GM12892 (cell line): Measurements from ENCODE around the gene DEFB131B.
"Not testable (repeated sequence)": the region's sequence is repeated elsewhere in the genome, so short reads cannot be mapped to it uniquely, and the experiment has no call there.

Experiments
- POLR2A ChIP-seq: IDR thresholded peaks from 2 replicates; pipeline ENCODE4 v1.6.1; 2011; ENCODE audit warnings: low read depth, low read length, control low read depth
- POLR2AphosphoS5 ChIP-seq: IDR thresholded peaks from 2 replicates; pipeline ENCODE4 v1.6.1; 2011; ENCODE audit warnings: low read depth, low read length, control low read depth

DNA sequence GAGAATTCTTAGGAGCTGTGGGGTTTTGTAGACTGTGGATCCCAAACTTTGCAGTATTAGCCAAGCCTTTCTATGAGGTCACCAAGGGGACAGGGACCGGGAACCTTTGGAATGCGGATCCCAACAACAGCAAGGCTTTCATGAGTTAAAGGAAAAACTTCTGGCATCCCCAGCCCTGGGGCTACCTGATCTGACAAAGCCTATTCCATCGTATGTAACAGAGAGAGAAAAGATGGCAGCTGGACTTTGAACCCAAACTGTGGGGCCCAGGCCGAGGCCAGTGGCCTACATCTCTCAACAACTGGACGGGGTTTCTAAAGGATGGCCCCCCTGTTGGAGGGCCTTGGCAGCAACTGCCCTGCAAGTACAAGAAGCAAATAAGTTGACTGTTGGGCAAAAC, 32.5 kb downstream of the DEFB131B start:
- not testable (repeated sequence) for TF ChIP-seq POLR2A, POLR2AphosphoS5
